ENCODE results near the gene HPD. TPM values are rescaled to one million over a fixed set of nuclear protein-coding genes. Genes with fewer than 3 reads are reported as not detected.
A peak's percentile ranks its signal among the peaks of the same experiment; 100 is the strongest.

HPD gene
- total and polyA plus RNA-seq, 10 donors, result 0.57 to 2.8 (median 1.0) TPM; not detected in 1

- intact Hi-C loops (cut with DNase I; ENCODE audit: low total_unique reads), result no loop called here
- peaks cover 42 to 87% (median 65%) of the 10 kb centered on the region in 6 donors for H3K4me1 ChIP-seq
- no peaks in the 10 kb centered on the region for H3K27me3 ChIP-seq (replicated peaks in 1 of 7)
- peak overlapping the region in 6 of 8 donors; percentile 99 to 100 (median 100) for H3K27ac ChIP-seq
- DNase-seq, result peak; percentile 74
- TF ChIP-seq CTCF (IDR thresholded peaks at IDR 0.05 in 8 of 11, conservative IDR thresholded peaks at IDR 0.05 in 3 of 11) (no peak), POLR2AphosphoS5 (IDR thresholded peaks at IDR 0.05) (no peak), POLR2A (IDR thresholded peaks at IDR 0.05) (no peak)
- peak overlapping the region in 1 of 8 donors; percentile 36 for H3K4me3 ChIP-seq
- H3K36me3 ChIP-seq, result peaks cover 0 to 66% (median 30%) of the 10 kb centered on the region in 6 donors
- no peaks in the 10 kb centered on the region for H3K9me3 ChIP-seq
- 72 to 87% (median 76%) methylated on average over 2 to 14 of the region's 14 CpGs for WGBS, 5 donors
These were observed 50.9 kb downstream of the HPD start for GRCh38 chr12:121807642-121808347.

GRCh38 chr12:121806546-121807423, 51.9 kb downstream of the HPD start:
- TF ChIP-seq POLR2AphosphoS5 (IDR thresholded peaks at IDR 0.05) (peak in 1 of 3 donors; percentile 24), POLR2A (IDR thresholded peaks at IDR 0.05) (no peak), CTCF (IDR thresholded peaks at IDR 0.05 in 8 of 11, conservative IDR thresholded peaks at IDR 0.05 in 3 of 11) (no peak)
- peak overlapping the region; percentile 53 to 100 (median 100) for H3K27ac ChIP-seq
- H3K36me3 ChIP-seq, result peaks cover 0 to 61% (median 30%) of the 10 kb centered on the region in 6 donors
- 47 to 71% (median 53%) methylated on average over 19 to 21 of the region's 21 CpGs for WGBS, 5 donors
- H3K27me3 ChIP-seq (replicated peaks in 1 of 7), result no peaks in the 10 kb centered on the region
- H3K9me3 ChIP-seq, result no peaks in the 10 kb centered on the region
- intact Hi-C loops (cut with DNase I; ENCODE audit: low total_unique reads), result no loop called here
- peaks cover 33 to 82% (median 56%) of the 10 kb centered on the region in 6 donors for H3K4me1 ChIP-seq
- peak; percentile 81 for DNase-seq
- peak overlapping the region; percentile 62 to 92 (median 68) for H3K4me3 ChIP-seq

GRCh38 chr12:121806009-121806545, 52.6 kb downstream of the HPD start:
- peak overlapping the region; percentile 53 to 100 (median 100) for H3K27ac ChIP-seq
- H3K27me3 ChIP-seq (replicated peaks in 1 of 7), result no peaks in the 10 kb centered on the region
- peaks cover 0 to 54% (median 30%) of the 10 kb centered on the region in 6 donors for H3K36me3 ChIP-seq
- TF ChIP-seq POLR2A (IDR thresholded peaks at IDR 0.05) (no peak), POLR2AphosphoS5 (IDR thresholded peaks at IDR 0.05) (peak in 1 of 3 donors; percentile 23)
- intact Hi-C loops (cut with DNase I; ENCODE audit: low total_unique reads), result no loop called here
- no peaks in the 10 kb centered on the region for H3K9me3 ChIP-seq
- peak; percentile 86 for DNase-seq
- peaks cover 26 to 81% (median 49%) of the 10 kb centered on the region in 6 donors for H3K4me1 ChIP-seq
- H3K4me3 ChIP-seq, result peak overlapping the region; percentile 62 to 92 (median 68)
- 2 to 7% (median 4%) methylated on average over 16 of the region's 16 CpGs for WGBS, 5 donors

GRCh38 chr12:121805171-121806008, 53.3 kb downstream of the HPD start:
- intact Hi-C loops (cut with DNase I; ENCODE audit: low total_unique reads), result no loop called here
- Histone ChIP-seq H3K9me3 (no peaks in the 10 kb centered on the region), H3K4me1 (peaks cover 22 to 74% (median 42%) of the 10 kb centered on the region in 6 donors), H3K27ac (peak overlapping the region; percentile 70 to 100 (median 100)), H3K4me3 (peak overlapping the region; percentile 62 to 92 (median 68)), H3K27me3 (replicated peaks in 1 of 7) (no peaks in the 10 kb centered on the region), H3K36me3 (peaks cover 0 to 47% (median 24%) of the 10 kb centered on the region in 6 donors)
- WGBS, 5 donors, result 1 to 4% (median 2%) methylated on average over 44 to 45 of the region's 45 CpGs
- DNase-seq, result peak; percentile 83
- TF ChIP-seq POLR2A (IDR thresholded peaks at IDR 0.05) (no peak), POLR2AphosphoS5 (IDR thresholded peaks at IDR 0.05) (no peak), CTCF (IDR thresholded peaks at IDR 0.05 in 8 of 11, conservative IDR thresholded peaks at IDR 0.05 in 3 of 11) (no peak)
